ENCODE data around the gene A4GALT.

Gene A4GALT

DNA sequence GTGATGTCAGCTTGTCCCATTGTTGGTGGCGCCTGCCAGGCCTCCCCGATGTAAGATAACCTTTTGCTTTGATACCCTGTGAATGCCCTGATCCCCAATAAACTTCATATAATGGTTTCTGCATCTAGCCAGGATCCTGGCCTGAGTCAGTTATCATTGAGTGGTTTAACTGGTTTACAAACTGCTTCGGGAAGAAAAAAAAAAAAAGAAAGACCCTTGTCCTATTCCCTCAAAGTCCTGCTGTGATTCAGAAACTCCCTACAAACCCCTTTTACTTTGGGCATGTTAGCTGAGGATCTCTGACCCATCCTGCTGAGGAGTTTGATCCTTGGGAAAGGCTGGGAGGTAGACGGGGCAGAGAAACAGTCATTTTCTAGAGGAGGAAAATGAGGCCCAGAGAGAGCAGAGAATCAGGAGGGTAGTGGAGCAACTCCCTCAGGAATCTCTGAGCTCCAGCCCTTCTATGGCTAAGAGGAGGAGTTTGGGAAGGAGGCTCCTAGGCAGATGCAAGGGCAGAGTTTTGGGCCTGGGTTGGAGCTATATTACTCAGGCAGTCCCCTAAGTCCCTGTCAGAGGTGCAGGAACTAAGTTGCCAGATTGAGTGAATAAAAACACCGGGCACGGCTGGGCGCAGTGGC lies 66.1 kb downstream of the A4GALT start:
- Histone ChIP-seq H3K4me3 (replicated peaks; ENCODE audit: low read depth, low read length) (no peak overlapping the region), H3K36me3 (ENCODE audit: control insufficient read depth, insufficient read depth, low read length) (no peaks in the 10 kb centered on the region), H3K27me3 (replicated peaks; ENCODE audit: control insufficient read depth, insufficient read depth, low read length) (no peaks in the 10 kb centered on the region)
- TF ChIP-seq, protein P1, sequence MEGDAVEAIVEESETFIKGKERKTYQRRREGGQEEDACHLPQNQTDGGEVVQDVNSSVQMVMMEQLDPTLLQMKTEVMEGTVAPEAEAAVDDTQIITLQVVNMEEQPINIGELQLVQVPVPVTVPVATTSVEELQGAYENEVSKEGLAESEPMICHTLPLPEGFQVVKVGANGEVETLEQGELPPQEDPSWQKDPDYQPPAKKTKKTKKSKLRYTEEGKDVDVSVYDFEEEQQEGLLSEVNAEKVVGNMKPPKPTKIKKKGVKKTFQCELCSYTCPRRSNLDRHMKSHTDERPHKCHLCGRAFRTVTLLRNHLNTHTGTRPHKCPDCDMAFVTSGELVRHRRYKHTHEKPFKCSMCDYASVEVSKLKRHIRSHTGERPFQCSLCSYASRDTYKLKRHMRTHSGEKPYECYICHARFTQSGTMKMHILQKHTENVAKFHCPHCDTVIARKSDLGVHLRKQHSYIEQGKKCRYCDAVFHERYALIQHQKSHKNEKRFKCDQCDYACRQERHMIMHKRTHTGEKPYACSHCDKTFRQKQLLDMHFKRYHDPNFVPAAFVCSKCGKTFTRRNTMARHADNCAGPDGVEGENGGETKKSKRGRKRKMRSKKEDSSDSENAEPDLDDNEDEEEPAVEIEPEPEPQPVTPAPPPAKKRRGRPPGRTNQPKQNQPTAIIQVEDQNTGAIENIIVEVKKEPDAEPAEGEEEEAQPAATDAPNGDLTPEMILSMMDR (IDR thresholded peaks at IDR 0.05; ENCODE audit: insufficient read depth, low read length, poor library complexity, severe bottlenecking): no peak
- no peak for DNase-seq (ENCODE audit: extremely low read depth, insufficient read length)

DNA sequence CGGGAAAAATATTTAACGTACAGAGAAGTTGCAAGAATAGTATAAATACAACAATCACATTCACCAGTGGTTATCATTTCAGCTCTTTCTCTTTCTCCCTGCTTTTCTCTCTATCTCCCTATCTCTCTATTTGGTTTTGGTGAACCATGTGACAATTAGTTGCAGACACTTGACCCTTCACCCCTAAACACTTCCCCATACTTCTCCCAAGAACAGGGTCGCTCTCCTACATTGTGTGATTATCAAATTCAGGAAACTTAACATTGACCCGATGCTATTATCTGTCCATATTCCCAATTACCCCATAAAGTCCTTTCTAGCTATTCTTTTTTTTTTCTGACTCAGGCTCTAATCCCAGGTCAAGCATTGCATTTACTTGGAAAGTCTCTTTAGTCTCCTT lies 66.7 kb downstream of the A4GALT start:
- Histone ChIP-seq H3K4me3 (replicated peaks; ENCODE audit: low read depth, low read length) (no peak overlapping the region), H3K27me3 (replicated peaks; ENCODE audit: control insufficient read depth, insufficient read depth, low read length) (no peaks in the 10 kb centered on the region), H3K36me3 (ENCODE audit: control insufficient read depth, insufficient read depth, low read length) (no peaks in the 10 kb centered on the region)
- no peak for DNase-seq (ENCODE audit: extremely low read depth, insufficient read length)
- TF ChIP-seq, protein P1 (IDR thresholded peaks at IDR 0.05; ENCODE audit: insufficient read depth, low read length, poor library complexity, severe bottlenecking): no peak

DNA sequence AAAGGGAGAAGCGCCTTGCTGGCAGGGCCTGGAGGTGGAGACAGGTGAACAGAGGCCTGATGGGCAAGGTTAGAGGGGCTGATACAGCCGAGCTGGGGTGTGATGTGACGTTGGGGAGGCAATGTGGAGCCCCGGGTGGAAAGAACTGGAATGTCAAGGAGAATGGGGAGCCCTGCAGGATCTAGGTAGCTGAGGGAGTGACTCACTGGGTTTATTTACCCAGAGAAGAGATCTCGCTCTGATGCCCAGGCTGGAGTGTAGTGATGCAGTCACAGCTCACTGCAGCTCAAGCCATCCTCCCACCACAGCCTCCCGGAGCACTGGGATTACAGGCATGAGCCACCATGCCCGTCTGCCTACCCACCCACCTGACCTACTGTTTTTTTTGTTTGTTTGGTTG lies 69.5 kb downstream of the A4GALT start:
- Histone ChIP-seq H3K36me3 (ENCODE audit: control insufficient read depth, insufficient read depth, low read length) (peaks cover 2% of the 10 kb centered on the region; the same call in 1 of the 2 replicates), H3K27me3 (replicated peaks; ENCODE audit: control insufficient read depth, insufficient read depth, low read length) (no peaks in the 10 kb centered on the region), H3K4me3 (replicated peaks; ENCODE audit: low read depth, low read length) (no peak overlapping the region)
- TF ChIP-seq, protein P1 (IDR thresholded peaks at IDR 0.05; ENCODE audit: insufficient read depth, low read length, poor library complexity, severe bottlenecking): no peak
- DNase-seq (ENCODE audit: extremely low read depth, insufficient read length): no peak

DNA sequence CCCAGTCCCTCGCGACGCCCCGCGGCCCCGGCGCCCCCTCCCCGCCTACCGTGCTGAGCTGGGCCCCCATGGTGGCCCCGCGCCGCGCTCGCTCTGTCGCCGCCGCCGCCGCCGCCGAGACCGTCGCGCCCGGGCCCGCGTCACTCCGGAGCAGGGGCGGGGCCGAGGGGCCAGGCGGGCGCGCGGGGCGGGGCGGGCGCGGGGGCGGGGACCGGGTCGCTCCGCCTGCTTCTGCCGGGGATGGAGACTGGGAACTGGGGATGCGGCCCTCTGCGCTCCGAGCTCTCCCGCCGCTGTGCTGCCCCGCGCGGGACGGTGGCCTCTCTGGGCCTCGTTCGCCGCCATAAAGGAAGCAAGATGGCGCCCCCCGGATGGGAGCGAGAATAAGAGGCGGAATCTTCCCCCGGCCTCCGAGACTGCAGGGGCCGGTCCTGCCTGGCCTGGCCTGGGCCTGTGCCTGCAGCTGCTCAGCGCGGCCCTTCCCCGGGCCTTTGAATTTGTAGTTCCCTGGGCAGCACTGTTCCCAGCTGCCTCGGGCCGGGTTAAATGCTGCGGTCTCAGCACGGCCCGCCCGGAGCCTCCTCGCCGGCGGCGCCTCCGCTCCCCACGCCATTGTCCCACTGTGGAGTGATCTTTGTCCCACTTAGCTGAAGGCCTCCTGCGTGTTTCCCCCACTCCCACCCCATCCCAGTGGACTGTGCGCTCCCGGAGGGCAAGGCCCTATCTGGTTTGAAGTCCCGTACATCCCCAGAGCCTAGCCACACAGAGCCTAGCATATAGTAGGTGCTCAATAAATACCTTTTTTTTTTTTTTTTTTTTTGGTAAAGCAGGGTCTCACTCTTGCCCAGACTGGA lies 71.2 kb downstream of the A4GALT start, which contains the start of gene CYB5R3:
CYB5R3 (minus strand) TSS at position 147 of the 854 bp plus-strand sequence; CDS start at position 70, 77 bp downstream.
- Histone ChIP-seq H3K4me3 (replicated peaks; ENCODE audit: low read depth, low read length) (peak within 1 kb of the TSS; percentile 100), H3K36me3 (ENCODE audit: control insufficient read depth, insufficient read depth, low read length) (peaks cover 5% of the 10 kb centered on the region), H3K27me3 (replicated peaks; ENCODE audit: control insufficient read depth, insufficient read depth, low read length) (no peaks in the 10 kb centered on the region)
- TF ChIP-seq, protein P1 (IDR thresholded peaks at IDR 0.05; ENCODE audit: insufficient read depth, low read length, poor library complexity, severe bottlenecking): no peak
- DNase-seq (ENCODE audit: extremely low read depth, insufficient read length): peak; percentile 86

DNA sequence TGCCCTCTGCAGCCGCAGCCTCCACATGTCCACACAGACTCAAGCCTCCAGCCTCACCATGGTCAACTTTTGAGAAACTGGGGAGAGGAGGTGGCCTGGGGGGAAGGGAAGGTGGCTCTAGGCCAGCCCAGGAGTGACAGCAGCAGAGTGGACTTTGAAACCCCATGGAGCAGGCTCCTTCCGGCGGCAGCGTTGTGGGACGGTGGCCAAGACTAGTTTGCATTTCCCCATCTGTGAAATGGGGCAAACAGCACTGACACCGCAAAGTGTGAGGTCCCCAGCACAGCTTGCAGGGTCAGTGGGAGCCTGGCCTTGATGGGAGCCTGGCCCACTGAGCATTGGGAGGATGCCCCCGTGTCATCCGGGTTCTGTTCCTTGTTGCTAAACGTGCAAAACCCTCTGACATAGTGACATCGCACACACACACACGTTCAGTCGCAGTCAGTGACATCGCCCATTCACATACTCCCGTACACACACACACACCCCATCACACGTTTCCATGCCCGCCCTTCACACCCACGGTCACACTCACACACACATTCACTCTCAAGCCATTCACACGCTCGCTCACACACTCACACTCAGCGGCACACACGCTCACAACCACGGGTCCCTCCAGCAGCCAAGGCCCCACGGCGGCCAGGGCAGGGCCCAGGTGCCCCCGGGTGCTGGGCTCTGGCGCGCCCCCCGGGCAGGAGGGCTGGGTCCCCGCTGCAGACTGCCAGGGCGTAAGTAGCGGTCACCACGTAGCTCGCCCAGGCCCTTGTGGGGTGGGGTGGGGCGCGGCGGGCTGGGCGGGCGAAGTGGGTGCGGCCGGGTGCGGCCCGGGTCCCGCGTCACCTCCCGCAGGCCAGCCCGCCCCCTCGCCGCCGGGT lies 72.1 kb downstream of the A4GALT start:
- Histone ChIP-seq H3K4me3 (replicated peaks; ENCODE audit: low read depth, low read length) (peak overlapping the region; percentile 100), H3K36me3 (ENCODE audit: control insufficient read depth, insufficient read depth, low read length) (peaks cover 5% of the 10 kb centered on the region), H3K27me3 (replicated peaks; ENCODE audit: control insufficient read depth, insufficient read depth, low read length) (no peaks in the 10 kb centered on the region)
- TF ChIP-seq, protein P1 (IDR thresholded peaks at IDR 0.05; ENCODE audit: insufficient read depth, low read length, poor library complexity, severe bottlenecking): no peak
- peak; percentile 64 for DNase-seq (ENCODE audit: extremely low read depth, insufficient read length)
